ENCODE results near the gene B3GNT5.

DNA sequence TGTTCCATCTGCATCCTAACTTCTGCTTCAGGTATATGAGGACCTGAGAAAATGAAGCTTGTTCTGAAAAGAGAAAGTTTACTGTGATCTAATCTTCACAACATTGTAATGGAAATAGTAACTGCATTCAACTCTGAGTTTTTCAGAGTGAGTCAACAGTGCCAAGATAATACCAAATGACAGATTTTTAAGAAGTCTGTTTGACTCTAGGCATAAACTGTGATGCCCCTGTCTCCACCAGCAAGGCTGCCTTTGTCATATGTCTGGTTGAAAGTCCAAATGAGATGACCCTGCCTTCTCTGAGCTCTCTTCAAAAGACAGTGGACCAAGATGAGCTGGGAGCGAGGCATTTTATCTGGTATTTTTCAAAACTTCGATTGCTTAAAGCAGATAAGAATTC lies 44.8 kb upstream of the B3GNT5 start:
- TF ChIP-seq POLR2A (IDR thresholded peaks at IDR 0.05; ENCODE audit: extremely low read depth, insufficient read length): no peak
- TF ChIP-seq, protein P1, sequence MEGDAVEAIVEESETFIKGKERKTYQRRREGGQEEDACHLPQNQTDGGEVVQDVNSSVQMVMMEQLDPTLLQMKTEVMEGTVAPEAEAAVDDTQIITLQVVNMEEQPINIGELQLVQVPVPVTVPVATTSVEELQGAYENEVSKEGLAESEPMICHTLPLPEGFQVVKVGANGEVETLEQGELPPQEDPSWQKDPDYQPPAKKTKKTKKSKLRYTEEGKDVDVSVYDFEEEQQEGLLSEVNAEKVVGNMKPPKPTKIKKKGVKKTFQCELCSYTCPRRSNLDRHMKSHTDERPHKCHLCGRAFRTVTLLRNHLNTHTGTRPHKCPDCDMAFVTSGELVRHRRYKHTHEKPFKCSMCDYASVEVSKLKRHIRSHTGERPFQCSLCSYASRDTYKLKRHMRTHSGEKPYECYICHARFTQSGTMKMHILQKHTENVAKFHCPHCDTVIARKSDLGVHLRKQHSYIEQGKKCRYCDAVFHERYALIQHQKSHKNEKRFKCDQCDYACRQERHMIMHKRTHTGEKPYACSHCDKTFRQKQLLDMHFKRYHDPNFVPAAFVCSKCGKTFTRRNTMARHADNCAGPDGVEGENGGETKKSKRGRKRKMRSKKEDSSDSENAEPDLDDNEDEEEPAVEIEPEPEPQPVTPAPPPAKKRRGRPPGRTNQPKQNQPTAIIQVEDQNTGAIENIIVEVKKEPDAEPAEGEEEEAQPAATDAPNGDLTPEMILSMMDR (IDR thresholded peaks at IDR 0.05; ENCODE audit: low read depth, low read length): no peak
- TF ChIP-seq, protein P2, sequence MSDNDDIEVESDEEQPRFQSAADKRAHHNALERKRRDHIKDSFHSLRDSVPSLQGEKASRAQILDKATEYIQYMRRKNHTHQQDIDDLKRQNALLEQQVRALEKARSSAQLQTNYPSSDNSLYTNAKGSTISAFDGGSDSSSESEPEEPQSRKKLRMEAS (IDR thresholded peaks at IDR 0.05; ENCODE audit: low read depth, low read length): no peak
- no peak for TF ChIP-seq MYC (IDR thresholded peaks at IDR 0.05; ENCODE audit: low read depth, low read length)
